Measurements from ENCODE around the gene MAST4.

MAST4 gene

DNA sequence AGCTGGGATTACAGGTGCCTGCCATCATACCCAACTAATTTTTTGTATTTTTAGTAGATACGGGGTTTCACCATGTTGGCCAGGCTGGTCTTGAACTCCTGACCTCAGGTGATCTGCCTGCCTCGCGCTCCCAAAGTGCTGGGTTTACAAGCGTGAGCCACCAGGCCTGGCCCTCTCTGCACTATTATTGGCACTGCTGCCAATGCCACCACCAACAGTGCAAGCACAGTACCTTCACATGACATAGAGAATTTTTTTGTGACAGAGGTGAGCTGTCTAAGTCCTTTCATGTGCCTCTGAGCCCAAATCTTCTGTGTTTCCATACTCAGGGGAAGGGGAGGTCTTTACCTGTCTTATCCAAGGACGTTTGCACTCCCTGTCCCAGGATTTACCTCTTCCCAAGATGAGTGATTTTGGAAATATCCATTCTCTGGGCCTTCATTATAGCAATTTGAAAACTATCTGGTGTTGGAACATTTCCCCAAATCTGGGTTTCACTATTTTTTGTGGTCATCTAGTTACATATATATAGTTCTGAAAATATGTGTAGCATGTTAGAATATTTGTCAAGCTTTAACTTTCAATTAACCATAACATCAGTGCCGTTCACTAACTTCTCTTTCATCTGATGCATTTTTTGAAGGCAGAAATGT is 605.8 kb downstream of the MAST4 start:
- DNase-seq (ENCODE audit: low read depth) = no peak
- TF ChIP-seq, protein P1, sequence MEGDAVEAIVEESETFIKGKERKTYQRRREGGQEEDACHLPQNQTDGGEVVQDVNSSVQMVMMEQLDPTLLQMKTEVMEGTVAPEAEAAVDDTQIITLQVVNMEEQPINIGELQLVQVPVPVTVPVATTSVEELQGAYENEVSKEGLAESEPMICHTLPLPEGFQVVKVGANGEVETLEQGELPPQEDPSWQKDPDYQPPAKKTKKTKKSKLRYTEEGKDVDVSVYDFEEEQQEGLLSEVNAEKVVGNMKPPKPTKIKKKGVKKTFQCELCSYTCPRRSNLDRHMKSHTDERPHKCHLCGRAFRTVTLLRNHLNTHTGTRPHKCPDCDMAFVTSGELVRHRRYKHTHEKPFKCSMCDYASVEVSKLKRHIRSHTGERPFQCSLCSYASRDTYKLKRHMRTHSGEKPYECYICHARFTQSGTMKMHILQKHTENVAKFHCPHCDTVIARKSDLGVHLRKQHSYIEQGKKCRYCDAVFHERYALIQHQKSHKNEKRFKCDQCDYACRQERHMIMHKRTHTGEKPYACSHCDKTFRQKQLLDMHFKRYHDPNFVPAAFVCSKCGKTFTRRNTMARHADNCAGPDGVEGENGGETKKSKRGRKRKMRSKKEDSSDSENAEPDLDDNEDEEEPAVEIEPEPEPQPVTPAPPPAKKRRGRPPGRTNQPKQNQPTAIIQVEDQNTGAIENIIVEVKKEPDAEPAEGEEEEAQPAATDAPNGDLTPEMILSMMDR (conservative IDR thresholded peaks at IDR 0.05; ENCODE audit: low read depth, low read length) = no peak
- H3K4me3 ChIP-seq (ENCODE audit: low read depth, low read length) = no peak overlapping the region

DNA sequence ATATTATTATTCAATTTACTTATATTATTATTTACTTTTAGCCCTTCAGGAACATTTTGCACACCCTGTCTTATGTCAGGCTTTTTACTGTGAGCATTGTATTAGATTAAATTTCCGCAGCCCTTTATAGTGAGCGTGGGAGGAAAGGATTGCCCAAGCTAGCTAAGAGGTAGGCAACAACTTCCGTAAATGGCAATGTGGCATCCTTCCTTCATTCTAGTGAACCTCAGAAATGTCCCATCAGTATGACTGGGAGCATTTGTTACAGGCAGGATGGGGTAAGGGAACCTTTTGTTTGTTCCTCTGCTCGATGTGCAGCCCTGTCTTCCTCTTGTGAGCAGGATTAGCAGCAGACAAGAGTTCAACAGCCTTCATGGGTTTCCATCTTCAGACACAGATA is 606.6 kb downstream of the MAST4 start:
- no peak overlapping the region for H3K4me3 ChIP-seq (ENCODE audit: low read depth, low read length)
- no peak for DNase-seq (ENCODE audit: low read depth)

DNA sequence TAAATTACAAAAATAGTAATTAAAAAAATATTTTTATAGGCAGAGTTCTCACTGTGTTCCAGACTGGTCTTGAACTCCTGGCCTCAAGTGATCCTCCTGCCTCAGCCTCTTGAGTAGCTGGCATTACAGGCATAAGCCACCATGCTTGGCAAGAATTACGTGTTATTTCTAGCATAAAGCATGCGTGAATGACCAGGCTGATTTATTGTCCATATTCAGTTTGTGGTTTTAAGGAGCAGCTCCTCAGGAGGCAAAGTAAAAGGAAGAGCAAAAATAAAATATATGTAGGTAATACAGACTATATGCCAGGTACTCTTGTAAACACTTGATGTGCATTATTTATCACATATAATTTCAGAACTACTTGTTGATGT is 607.5 kb downstream of the MAST4 start:
- DNase-seq (ENCODE audit: low read depth) = no peak
- no peak overlapping the region for H3K4me3 ChIP-seq (ENCODE audit: low read depth, low read length)
- TF ChIP-seq, protein P1 (conservative IDR thresholded peaks at IDR 0.05; ENCODE audit: low read depth, low read length) = no peak

More for the DNA sequence above, 606.6 kb downstream of the MAST4 start:
- TF ChIP-seq, protein P1 (conservative IDR thresholded peaks at IDR 0.05; ENCODE audit: low read depth, low read length) = no peak

DNA sequence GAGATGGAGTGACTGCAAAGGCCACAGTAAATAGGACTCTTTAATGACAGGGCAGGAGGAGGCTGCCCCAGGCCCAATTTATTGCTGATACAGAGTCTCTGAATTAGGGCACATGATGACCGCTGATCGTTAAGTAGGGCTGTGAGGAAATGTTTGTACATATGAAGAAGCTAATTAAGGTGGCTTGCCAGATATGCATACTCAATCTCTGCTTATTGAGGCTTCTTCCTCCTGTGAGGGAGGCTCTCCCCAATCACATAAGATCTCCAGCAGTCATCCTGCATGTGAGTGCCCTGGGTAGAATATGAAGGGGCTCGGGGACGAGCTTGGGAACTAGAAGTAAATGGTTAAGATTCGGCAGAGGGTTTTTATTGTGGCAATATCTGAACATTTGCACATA is 608.6 kb downstream of the MAST4 start:
- no peak overlapping the region for H3K4me3 ChIP-seq (ENCODE audit: low read depth, low read length)
- DNase-seq (ENCODE audit: low read depth) = no peak
- TF ChIP-seq, protein P1 (conservative IDR thresholded peaks at IDR 0.05; ENCODE audit: low read depth, low read length) = no peak

DNA sequence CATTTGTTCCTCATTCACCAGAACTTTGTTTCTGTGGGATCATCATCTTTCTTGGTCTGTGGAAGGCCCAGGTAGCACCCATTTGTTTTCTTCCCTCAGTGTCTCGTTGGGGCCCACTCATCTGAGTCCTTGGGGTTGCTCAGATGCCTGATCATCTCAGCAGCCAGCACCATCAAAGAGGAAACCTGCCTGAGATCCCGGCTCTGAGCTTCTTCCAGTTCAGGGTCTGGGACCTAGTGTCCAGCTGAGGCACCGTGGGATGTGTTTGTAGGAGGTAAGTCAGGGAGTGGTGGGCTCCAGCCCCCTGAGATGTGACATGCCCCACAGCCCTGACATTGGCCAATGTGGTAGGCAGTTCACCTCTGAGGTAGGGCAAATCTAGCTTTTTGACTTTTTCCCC is 609.8 kb downstream of the MAST4 start:
- no peak overlapping the region for H3K4me3 ChIP-seq (ENCODE audit: low read depth, low read length)

DNA sequence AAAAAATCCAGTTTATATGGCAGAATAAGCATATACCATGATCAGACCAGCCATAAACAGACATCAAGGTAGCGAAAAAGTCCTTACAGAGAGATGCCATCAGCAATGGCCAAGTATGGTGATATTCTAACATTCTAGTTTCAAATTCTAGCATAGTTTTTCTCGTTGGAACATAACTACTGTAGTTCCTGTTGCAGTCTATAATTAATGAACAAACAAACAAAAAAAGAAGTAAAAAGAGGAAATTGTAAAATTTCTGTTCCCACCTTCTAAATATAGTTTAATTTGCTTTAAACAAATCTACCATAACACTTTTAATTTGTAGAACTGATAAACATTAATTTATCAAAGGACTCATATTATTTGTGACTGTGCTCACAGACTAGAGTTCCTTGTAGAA is 610.3 kb downstream of the MAST4 start:
- H3K4me3 ChIP-seq (ENCODE audit: low read depth, low read length) = no peak overlapping the region
- DNase-seq (ENCODE audit: low read depth) = no peak
- TF ChIP-seq, protein P1 (conservative IDR thresholded peaks at IDR 0.05; ENCODE audit: low read depth, low read length) = no peak

More for the DNA sequence above, 609.8 kb downstream of the MAST4 start:
- TF ChIP-seq, protein P1 (conservative IDR thresholded peaks at IDR 0.05; ENCODE audit: low read depth, low read length) = no peak
- no peak for DNase-seq (ENCODE audit: low read depth)

DNA sequence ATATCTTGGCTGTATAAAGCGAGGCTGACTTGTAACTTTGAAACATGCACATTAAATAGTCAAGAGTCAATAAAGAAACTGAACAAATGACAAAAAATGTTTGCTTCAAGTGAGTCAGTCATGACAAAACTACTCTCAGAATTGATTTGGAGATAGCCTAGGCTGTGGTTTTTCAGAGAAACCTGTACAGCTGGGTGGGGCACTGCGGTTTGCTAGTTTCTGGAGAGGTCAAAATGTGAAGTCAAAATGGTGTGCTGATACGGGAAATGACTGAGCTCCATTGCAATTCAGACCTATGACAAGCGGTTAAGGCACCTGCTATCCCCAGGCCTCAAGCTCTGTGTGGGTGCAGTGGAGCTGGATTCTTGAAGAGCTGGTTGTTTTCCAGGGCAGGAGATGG is 610.7 kb downstream of the MAST4 start:
- TF ChIP-seq, protein P1 (conservative IDR thresholded peaks at IDR 0.05; ENCODE audit: low read depth, low read length) = no peak
- DNase-seq (ENCODE audit: low read depth) = peak; percentile 32
- H3K4me3 ChIP-seq (ENCODE audit: low read depth, low read length) = no peak overlapping the region

Data from choroid plexus epithelial cell (primary cell).